ENCODE data around the gene SLC25A23.

DNA sequence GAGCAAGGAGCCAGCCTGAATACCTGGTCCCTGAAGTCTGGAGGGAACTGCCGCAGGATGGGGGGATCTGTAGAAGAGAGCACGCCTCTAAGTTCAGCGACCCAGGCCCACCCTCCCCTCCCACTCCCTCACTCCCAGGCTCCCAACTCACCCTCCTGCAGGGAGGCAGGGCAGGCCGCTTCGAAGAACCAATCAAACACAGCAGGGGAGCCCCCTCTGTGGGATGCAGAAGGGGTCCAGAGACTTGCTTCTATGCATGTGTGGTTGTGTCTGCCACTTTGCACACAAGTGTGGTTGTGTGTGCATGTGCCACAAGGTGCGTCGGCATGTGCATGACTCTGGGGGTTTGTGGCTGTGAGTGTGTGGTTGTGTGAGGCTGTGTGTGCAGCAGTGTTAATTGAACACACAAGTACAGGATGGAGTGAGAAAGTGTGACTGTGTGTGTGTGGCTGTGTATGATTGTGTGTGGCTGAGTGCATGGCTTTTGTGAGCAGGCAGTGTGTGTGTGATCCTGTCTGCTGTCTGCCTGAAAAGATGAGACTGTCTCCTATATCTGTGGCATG is 20.3 kb upstream of the SLC25A23 start:
- TF ChIP-seq GATA2 (IDR thresholded peaks at IDR 0.05; ENCODE audit: low read depth, low read length) (no peak), GATA3 (IDR thresholded peaks at IDR 0.05; ENCODE audit: low read depth, low read length) (no peak)
